Tibial nerve (tissue), 4 donors: Measurements from ENCODE around the gene TMEM178B.

ENCODE experiments used
- CTCF ChIP-seq, 5 experiments: fragments of 200-600 bp in 3 of 5; fragments of 450-650 bp in 2 of 5; sonication (generic) in 3 of 5; IDR thresholded peaks; one replicate each; pipeline ENCODE4 v1.5.1; 2016 to 2019; ENCODE audit warnings: antibody characterized with exemption in 5 of 5, mild to moderate bottlenecking in 3 of 5, moderate library complexity in 2 of 5
- EP300 ChIP-seq, 2 donors: sonication (generic); formaldehyde crosslinking; IDR thresholded peaks; one replicate each; pipeline ENCODE4 v1.6.1; 2017; ENCODE audit warnings: antibody characterized with exemption in 2 of 2, mild to moderate bottlenecking in 1 of 2

DNA sequence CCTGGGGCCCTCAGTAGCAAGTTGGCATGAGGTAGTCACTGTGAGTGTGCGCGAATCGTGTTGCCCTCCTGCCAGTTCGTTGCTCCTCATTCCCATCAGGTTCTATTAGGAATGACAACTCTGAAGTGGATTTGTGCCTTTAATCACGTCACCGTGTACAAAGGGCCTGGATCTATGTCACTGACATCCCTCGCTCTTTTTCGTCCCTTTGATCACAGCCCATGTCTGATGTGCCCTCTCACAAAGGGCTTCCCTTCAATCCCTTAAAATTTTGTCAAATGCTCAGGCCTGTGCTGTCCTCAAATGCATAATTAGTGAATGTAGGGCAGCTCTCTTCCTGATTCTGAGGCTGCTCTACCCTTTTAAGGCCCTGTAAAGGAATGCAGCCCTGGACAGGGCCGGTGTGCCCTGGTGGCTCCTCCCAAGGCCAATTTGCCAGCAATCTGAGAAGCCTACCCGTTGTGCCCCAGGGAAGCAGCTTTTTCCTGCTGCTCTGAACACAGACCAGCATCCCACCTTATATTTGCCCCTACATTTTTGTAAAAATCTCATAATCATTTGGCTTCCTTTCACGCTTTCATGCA is 93.6 kb downstream of the TMEM178B start:
- no peak for TF ChIP-seq CTCF (IDR thresholded peaks at IDR 0.05)
- TF ChIP-seq EP300 (IDR thresholded peaks at IDR 0.05), result no peak
